HepG2 (cell line): Measurements from ENCODE around the gene BTBD7. TPM values are rescaled to one million over a fixed set of nuclear protein-coding genes. Genes with fewer than 3 reads are reported as not detected.

Experiments
- ATAC-seq: fragments of 200-7000 bp; cut with Tn5 transposase; 3 replicates; pipeline ENCODE4 v1.9.1; 2020; ENCODE audit warnings: mild to moderate bottlenecking, moderate library complexity
- BruUV-seq: library from RNA; stranded (reverse); fragments of 400-500 nt; replicated peaks from 2 replicates; lab custom pipeline; 2021; lab: Mats Ljungman, UMichigan
- CTCF ChIA-PET: fragments of 300-600 bp; formaldehyde crosslinking; extraction: SDS; loops from one replicate; lab custom pipeline; 2021; ENCODE audit warnings: low total read pairs, inconsistent platforms, low intra/inter-chr PET ratio; lab: Yijun Ruan, JAX
- POLR2A ChIA-PET: fragments of 350-600 bp; sonication (Branson Sonifier 250); formaldehyde crosslinking; loops from one replicate; lab custom pipeline; 2020; ENCODE audit warnings: antibody characterized with exemption, inconsistent platforms; lab: Yijun Ruan, JAX
- DNase-seq: peaks from one replicate; pipeline ENCODE4 v3.0.0-alpha.2; 2015; ENCODE audit warnings: low spot score
- FAIRE-seq: peaks from 3 replicates; lab custom pipeline; 2011; peaks lifted over from hg19 to GRCh38; lab: Jason Lieb, UNC
- H2AFZ ChIP-seq: one replicate; pipeline ENCODE4 v1.6.1; 2011; ENCODE audit warnings: low read length, inconsistent platforms
- H3K27ac ChIP-seq: fragments of 300-600 bp; 3 replicates; pipeline ENCODE4 v1.8.0; 2011; ENCODE audit warnings: mixed run types, mild to moderate bottlenecking, mixed read lengths, low read length, inconsistent platforms; ENCODE audit not compliant: insufficient read depth; ENCODE audit errors: extremely low read length
- H3K27me3 ChIP-seq, 2 experiments: fragments of 200-600 bp in 1 of 2; 2 replicates in 1 of 2; 3 replicates in 1 of 2; pipeline versions ENCODE4 v1.6.0 to v1.8.0; 2011; ENCODE audit warnings: low read length in 2 of 2, mild to moderate bottlenecking in 2 of 2, moderate library complexity in 2 of 2, inconsistent platforms in 1 of 2; ENCODE audit not compliant: insufficient read depth in 2 of 2, control insufficient read depth in 1 of 2
- H3K36me3 ChIP-seq, 2 experiments: fragments of 200-600 bp in 1 of 2; replicated peaks in 1 of 2; 2 replicates in 1 of 2; 3 replicates in 1 of 2; pipeline versions ENCODE4 v1.5.1 to v1.8.0; 2011; ENCODE audit warnings: low read length in 2 of 2, inconsistent platforms in 1 of 2; ENCODE audit not compliant: insufficient read depth in 2 of 2, control insufficient read depth in 1 of 2
- H3K4me1 ChIP-seq: 2 replicates; pipeline ENCODE4 v1.5.1; 2012; ENCODE audit warnings: low read length, inconsistent platforms; ENCODE audit not compliant: insufficient read depth
- H3K4me2 ChIP-seq: 2 replicates; pipeline ENCODE4 v1.6.0; 2011; ENCODE audit warnings: low read depth, low read length, inconsistent platforms
- H3K4me3 ChIP-seq, 3 experiments: fragments of 200-600 bp in 1 of 3; sonication (generic), shearing (Covaris generic) in 1 of 3; replicated peaks in 1 of 3; 2 replicates each; pipeline ENCODE4 v1.5.1; 2011 to 2016; ENCODE audit warnings: low read length in 3 of 3, inconsistent platforms in 2 of 3, low read depth in 2 of 3, mild to moderate bottlenecking in 2 of 3, control low read depth in 1 of 3, mixed read lengths in 1 of 3; ENCODE audit not compliant: insufficient read depth in 1 of 3
- H3K79me2 ChIP-seq: one replicate; pipeline ENCODE4 v1.6.1; 2011; ENCODE audit warnings: low read length, inconsistent platforms; ENCODE audit not compliant: insufficient read depth
- H3K9ac ChIP-seq: 2 replicates; pipeline ENCODE4 v1.6.0; 2011; ENCODE audit warnings: mild to moderate bottlenecking, low read depth, low read length, inconsistent platforms; ENCODE audit not compliant: insufficient read depth
- H3K9me3 ChIP-seq: 2 replicates; pipeline ENCODE4 v1.5.1; 2012; ENCODE audit warnings: mild to moderate bottlenecking, low read length
- H4K20me1 ChIP-seq: 2 replicates; pipeline ENCODE4 v1.6.0; 2011; ENCODE audit warnings: inconsistent platforms, mild to moderate bottlenecking, low read length, moderate library complexity; ENCODE audit not compliant: insufficient read depth
- PAX8 ChIP-seq: sonication (generic); formaldehyde crosslinking; IDR thresholded peaks from 2 replicates; pipeline ENCODE4 v1.8.0; 2022; ENCODE audit warnings: mild to moderate bottlenecking, missing genetic modification reagents, borderline replicate concordance
- SAFB2 ChIP-seq: sonication (generic); formaldehyde crosslinking; IDR thresholded peaks from 2 replicates; pipeline ENCODE4 v1.5.1; 2020; ENCODE audit warnings: missing genetic modification reagents, low read depth, mild to moderate bottlenecking, borderline replicate concordance
- SKI ChIP-seq: fragments of 450-650 bp; IDR thresholded peaks from one replicate; pipeline ENCODE4 v1.6.1; 2018; ENCODE audit warnings: mild to moderate bottlenecking; ENCODE audit not compliant: partially characterized antibody
- SP2 ChIP-seq: sonication (generic); formaldehyde crosslinking; IDR thresholded peaks from 2 replicates; pipeline ENCODE4 v1.5.1; 2020; ENCODE audit warnings: mild to moderate bottlenecking, missing genetic modification reagents
- SYNCRIP ChIP-seq: fragments of 200-400 bp; formaldehyde crosslinking; IDR thresholded peaks from 2 replicates; pipeline ENCODE4 v1.6.1; 2018; ENCODE audit warnings: mild to moderate bottlenecking, low read depth, low read length; ENCODE audit not compliant: insufficient read depth
- XBP1 ChIP-seq: sonication (generic); formaldehyde crosslinking; IDR thresholded peaks from 2 replicates; pipeline ENCODE4 v1.5.0; 2020; ENCODE audit warnings: missing genetic modification reagents
- ZNF431 ChIP-seq: sonication (generic); formaldehyde crosslinking; IDR thresholded peaks from 2 replicates; pipeline ENCODE4 v1.9.0; 2022; ENCODE audit warnings: missing genetic modification reagents, low read depth, mild to moderate bottlenecking, borderline replicate concordance
- WGBS: methylation state at CpG from one replicate; pipeline ENCODE4 v1.1.6; 2017; ENCODE audit warnings: low lambda C conversion rate; 5-methylcytosine and 5-hydroxymethylcytosine counted together
- in situ Hi-C: cut with HindIII; loops from 2 replicates; pipeline ENCODE4 v1.10.0; 2017; ENCODE audit warnings: low pct_unique_long_range_greater_than_20kb; ENCODE audit not compliant: extremely low pct_ligation_motif_present
- intact Hi-C: fragments of 100-400 bp; cut with micrococcal nuclease; formaldehyde crosslinking; loops from one replicate; pipeline ENCODE4 v1.10.0; 2022; ENCODE audit not compliant: unreplicated experiment
- polyA plus RNA-seq, 8 experiments: library from polyadenylated mRNA; depleted of rRNA in 3 of 8; stranded (reverse) in 7 of 8; unstranded in 1 of 8; fragments of >200 nt; fragmentation: Illumina TruSeq in 4 of 8; extraction: Trizol in 4 of 8; gene quantifications; 2 replicates each; pipeline versions ENCODE4 v1.2.1 to v1.2.3, GENCODE V29; 2011 to 2016; ENCODE audit warnings: low read depth in 4 of 8, missing spikeins in 1 of 8, mixed read lengths in 1 of 8; ENCODE audit not compliant: insufficient read depth in 1 of 8
- total RNA-seq, 5 experiments: library from RNA; depleted of rRNA; stranded (reverse); fragments of >200 nt; fragmentation: Illumina TruSeq; extraction: Trizol; gene quantifications; 2 replicates each; pipeline ENCODE4 v1.2.3, GENCODE V29; 2016; ENCODE audit warnings: low read depth in 1 of 5
- TF ChIP-seq, protein P1 (sequence below): sonication (generic); formaldehyde crosslinking; IDR thresholded peaks from 2 replicates; pipeline ENCODE4 v1.8.1; 2023; ENCODE audit warnings: mild to moderate bottlenecking, inconsistent platforms, moderate library complexity, missing genetic modification reagents, borderline replicate concordance
- TF ChIP-seq, protein P2 (sequence below): sonication (generic); formaldehyde crosslinking; IDR thresholded peaks from 2 replicates; pipeline ENCODE4 v1.8.0; 2022; ENCODE audit warnings: missing genetic modification reagents, low read depth, mild to moderate bottlenecking, borderline replicate concordance
- TF ChIP-seq, protein P3 (sequence below), 2 experiments: fragments of 450-650 bp in 1 of 2; sonication (generic) in 1 of 2; formaldehyde crosslinking; IDR thresholded peaks; 2 replicates each; pipeline versions ENCODE4 v1.5.0 to v1.8.0; 2020 to 2022; ENCODE audit warnings: mild to moderate bottlenecking in 1 of 2, missing genetic modification reagents in 1 of 2

Gene BTBD7
- total and polyA plus RNA-seq, 2 of the 13 experiments (the other 11 are each of a cell fraction or from before 2014, with no cell fraction given), result 11.6 to 15.2 TPM

DNA sequence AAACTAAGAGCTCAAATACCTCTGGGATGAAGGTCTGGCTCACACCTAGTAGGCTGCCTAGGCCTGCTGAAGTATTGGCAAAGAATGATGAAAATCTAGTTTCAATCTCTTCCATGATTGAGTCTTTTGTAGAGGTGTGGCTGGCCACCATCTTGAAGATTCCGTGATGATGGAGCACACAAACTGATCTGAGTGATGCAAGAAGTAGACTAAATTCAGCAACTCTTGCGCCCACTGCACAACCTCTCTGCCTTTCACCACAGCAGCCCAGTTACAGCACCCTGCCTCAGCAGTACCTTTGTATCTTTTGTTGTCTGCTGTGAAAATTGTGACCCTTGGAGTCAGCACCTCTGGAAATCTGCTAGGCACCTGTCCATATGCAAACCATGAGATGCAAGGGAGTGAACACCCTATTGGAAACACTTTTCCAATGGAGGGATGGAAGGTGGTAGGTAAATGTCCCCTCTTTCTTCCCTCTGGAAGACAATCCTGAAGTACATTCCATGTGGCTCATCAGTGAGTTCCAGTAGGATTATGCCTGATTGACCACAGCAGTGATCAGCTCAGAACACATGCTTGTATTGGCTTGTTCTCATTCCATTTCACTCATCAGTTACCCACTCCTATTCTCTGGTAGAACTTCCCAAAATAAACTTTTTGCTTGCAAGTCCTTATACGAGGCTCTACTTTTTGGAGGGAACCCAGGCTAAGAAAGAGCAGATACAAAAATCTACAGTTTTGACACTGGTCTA lies 58.6 kb downstream of the BTBD7 start:
- BruUV-seq, result no TSS peak
- CTCF ChIA-PET, result no interaction called here
- no peak overlapping the region for H3K27ac ChIP-seq
- H3K79me2 ChIP-seq, result peaks cover 3% of the 10 kb centered on the region
- H4K20me1 ChIP-seq, result no peaks in the 10 kb centered on the region; the same call in 1 of the 2 replicates
- no peaks in the 10 kb centered on the region for H3K9me3 ChIP-seq
- POLR2A ChIA-PET, result no interaction called here
- in situ Hi-C loops (no loop called here), intact Hi-C loops (no loop called here)
- no peak overlapping the region for H3K9ac ChIP-seq
- ATAC-seq, result no peak
- no peak for FAIRE-seq
- no peak overlapping the region for H3K4me2 ChIP-seq
- WGBS, result 100% methylated on average over 3 of the region's 3 CpGs
- H2AFZ ChIP-seq, result no peak overlapping the region
- H3K4me1 ChIP-seq, result 0 out of 2 replicates have a peak, but pooled peaks cover 8% of the 10 kb centered on the region
- H3K4me3 ChIP-seq, result no peak overlapping the region
- no peak for DNase-seq
- peaks cover 2 to 11% of the 10 kb centered on the region in 2 experiments; a peak in 2 of 5 replicates for H3K36me3 ChIP-seq
- no peak for TF ChIP-seq ZNF431 (CRISPR knock-in tag)
- no peak for TF ChIP-seq SP2
- TF ChIP-seq, protein P1, sequence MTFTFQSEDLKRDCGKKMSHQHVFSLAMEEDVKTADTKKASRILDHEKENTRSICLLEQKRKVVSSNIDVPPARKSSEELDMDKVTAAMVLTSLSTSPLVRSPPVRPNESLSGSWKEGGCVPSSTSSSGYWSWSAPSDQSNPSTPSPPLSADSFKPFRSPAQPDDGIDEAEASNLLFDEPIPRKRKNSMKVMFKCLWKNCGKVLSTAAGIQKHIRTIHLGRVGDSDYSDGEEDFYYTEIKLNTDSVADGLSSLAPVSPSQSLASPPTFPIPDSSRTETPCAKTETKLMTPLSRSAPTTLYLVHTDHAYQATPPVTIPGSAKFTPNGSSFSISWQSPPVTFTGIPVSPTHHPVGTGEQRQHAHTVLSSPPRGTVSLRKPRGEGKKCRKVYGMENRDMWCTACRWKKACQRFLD (CRISPR knock-in tag), result no peak
- TF ChIP-seq XBP1 (CRISPR knock-in tag), result no peak
- TF ChIP-seq, all 625 proteins: peak for 0
- no peaks in the 10 kb centered on the region for H3K27me3 ChIP-seq

DNA sequence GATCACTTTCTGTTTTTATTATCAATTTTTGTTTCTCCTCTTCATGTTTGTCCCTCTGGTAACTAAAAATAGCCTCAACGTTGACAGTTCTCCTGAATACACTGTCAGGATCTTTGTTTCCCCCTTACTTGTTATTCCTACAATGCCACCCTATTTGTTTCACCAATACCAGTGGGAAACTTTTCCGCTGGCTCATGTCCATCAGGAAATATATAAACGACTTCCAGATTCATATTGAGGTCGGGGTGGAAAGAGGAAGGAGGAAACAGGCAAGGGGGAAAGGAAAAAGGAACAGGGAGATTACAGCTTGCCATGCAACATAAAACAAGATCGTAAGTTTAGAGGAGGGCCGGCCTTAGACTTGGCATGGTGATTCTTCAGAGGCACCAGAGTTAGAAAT lies 61.7 kb downstream of the BTBD7 start:
- POLR2A ChIA-PET, result interaction anchor here (0.7 kb wide), 1 partner anchor 688 kb away, joined by 3 read pairs; no protein-coding TSS in a partner anchor
- 92% methylated on average over 6 of the region's 6 CpGs for WGBS
- BruUV-seq, result no TSS peak

More for the DNA sequence above, 61.7 kb downstream of the BTBD7 start:
- Histone ChIP-seq H3K4me2 (no peak overlapping the region), H3K9me3 (no peaks in the 10 kb centered on the region), H3K4me3 (no peak overlapping the region), H2AFZ (no peak overlapping the region), H3K27ac (no peak overlapping the region), H3K36me3 (peaks cover 0 to 11% of the 10 kb centered on the region in 2 experiments; a peak in 1 of 5 replicates), H3K4me1 (peaks cover 31% of the 10 kb centered on the region), H3K9ac (no peak overlapping the region), H3K79me2 (peaks cover 3% of the 10 kb centered on the region), H4K20me1 (no peaks in the 10 kb centered on the region; the same call in 1 of the 2 replicates), H3K27me3 (no peaks in the 10 kb centered on the region)
- TF ChIP-seq, protein P2, sequence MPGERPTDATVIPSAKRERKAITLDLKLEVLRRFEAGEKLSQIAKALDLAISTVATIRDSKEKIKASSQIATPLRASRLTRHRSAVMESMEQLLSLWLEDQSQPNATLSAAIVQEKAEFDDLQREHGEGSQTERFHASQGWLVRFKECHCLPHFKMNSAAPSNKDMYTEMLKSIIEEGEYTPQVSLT (CRISPR knock-in tag), result no peak
- TF ChIP-seq SAFB2 (CRISPR knock-in tag), result no peak
- TF ChIP-seq SYNCRIP, result no peak
- TF ChIP-seq, protein P3, sequence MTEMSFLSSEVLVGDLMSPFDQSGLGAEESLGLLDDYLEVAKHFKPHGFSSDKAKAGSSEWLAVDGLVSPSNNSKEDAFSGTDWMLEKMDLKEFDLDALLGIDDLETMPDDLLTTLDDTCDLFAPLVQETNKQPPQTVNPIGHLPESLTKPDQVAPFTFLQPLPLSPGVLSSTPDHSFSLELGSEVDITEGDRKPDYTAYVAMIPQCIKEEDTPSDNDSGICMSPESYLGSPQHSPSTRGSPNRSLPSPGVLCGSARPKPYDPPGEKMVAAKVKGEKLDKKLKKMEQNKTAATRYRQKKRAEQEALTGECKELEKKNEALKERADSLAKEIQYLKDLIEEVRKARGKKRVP (CRISPR knock-in tag; IDR thresholded peaks at IDR 0.05), result no peak
- TF ChIP-seq PAX8, result no peak
- TF ChIP-seq SKI, result no peak
- intact Hi-C loops (no loop called here), in situ Hi-C loops (no loop called here)
- ATAC-seq (no peak), DNase-seq (no peak), FAIRE-seq (no peak)
- CTCF ChIA-PET, result no interaction called here
